ENCODE measurements around the gene PCDHGC3.
"Not testable (repeated sequence)": the region's sequence is repeated elsewhere in the genome, so short reads cannot be mapped to it uniquely, and the experiment has no call there.

The PCDHGC3 gene

DNA sequence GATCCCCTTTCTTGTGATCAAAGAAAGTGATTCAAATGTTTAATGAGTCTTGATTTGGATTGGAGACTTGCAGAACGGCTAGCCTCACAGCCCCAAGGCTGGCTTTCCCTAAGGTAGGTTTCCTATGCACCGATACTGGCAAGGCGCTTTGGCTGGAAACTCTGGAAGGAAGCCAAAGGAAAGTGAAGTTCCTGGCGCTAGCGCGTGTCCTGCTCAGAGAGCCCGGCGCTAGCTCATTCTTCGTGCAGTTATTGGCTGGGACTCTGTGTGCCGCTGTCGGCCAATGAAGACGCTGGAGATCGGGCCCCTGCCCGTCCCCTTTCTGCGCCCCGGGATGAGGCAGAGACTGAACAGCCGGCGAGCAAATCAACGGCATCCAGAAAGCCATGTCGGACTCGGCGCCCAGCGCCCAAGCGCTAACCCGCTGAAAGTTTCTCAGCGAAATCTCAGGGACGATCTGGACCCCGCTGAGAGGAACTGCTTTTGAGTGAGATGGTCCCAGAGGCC, at the start of gene PCDHGC3:
Gene PCDHGC3, plus strand, starts transcription at position 342 of the 507 bp plus-strand sequence. Its CDS starts 151 bp downstream, at position 493.
- peak in 1 of 2 donors; percentile 50 for DNase-seq (ENCODE audit: low read depth in 2 of 2)

DNA sequence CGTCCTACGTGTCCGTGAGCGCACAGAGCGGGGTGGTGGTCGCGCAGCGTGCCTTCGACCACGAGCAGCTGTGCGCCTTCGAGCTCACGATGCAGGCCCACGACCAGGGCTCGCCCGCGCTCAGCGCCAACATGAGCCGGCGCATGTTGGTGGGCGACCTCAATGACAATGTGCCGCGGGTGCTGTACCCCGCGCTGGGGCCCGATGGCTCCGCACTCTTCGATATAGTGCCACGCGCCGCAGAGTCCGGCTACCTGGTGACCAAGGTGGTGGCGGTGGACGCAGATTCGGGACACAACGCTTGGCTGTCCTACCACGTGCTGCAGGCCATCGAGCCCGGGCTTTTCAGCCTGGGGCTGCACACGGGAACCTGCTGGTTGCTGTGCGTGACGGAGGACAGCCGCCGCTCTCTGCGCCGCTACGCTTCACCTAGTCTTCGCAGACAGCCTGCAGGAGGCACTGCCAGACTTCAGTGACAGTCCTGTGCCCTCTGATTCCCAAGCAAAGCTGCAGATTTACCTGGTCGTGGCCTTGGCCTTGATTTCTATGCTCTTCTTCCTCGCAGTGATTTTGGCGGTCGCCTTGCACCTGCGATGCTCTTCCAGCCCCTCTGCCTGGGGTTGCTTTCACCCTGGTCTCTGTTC, 47.9 kb upstream of the PCDHGC3 start:
- no peak for DNase-seq (ENCODE audit: low read depth in 2 of 2)

DNA sequence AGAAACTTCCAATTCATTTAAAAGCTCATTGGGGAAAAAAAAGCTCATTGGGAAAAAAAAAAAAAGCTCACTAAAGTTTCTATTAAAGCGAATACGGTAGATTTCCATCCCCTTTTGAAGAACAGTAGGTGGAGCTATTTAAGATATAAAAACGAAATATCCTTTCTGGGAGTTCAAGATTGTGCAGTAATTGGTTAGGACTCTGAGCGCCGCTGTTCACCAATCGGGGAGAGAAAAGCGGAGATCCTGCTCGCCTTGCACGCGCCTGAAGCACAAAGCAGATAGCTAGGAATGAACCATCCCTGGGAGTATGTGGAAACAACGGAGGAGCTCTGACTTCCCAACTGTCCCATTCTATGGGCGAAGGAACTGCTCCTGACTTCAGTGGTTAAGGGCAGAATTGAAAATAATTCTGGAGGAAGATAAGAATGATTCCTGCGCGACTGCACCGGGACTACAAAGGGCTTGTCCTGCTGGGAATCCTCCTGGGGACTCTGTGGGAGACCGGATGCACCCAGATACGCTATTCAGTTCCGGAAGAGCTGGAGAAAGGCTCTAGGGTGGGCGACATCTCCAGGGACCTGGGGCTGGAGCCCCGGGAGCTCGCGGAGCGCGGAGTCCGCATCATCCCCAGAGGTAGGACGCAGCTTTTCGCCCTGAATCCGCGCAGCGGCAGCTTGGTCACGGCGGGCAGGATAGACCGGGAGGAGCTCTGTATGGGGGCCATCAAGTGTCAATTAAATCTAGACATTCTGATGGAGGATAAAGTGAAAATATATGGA, 45.2 kb upstream of the PCDHGC3 start, which contains the start of gene PCDHGA12:
Gene PCDHGA12, plus strand, starts transcription at position 176 of the 782 bp plus-strand sequence. Its CDS starts 253 bp downstream, at position 429.
- DNase-seq (ENCODE audit: low read depth in 2 of 2): no peak

DNA sequence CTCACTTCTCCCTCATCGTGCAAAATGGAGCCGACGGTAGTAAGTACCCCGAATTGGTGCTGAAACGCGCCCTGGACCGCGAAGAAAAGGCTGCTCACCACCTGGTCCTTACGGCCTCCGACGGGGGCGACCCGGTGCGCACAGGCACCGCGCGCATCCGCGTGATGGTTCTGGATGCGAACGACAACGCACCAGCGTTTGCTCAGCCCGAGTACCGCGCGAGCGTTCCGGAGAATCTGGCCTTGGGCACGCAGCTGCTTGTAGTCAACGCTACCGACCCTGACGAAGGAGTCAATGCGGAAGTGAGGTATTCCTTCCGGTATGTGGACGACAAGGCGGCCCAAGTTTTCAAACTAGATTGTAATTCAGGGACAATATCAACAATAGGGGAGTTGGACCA, 44.5 kb upstream of the PCDHGC3 start:
- DNase-seq (ENCODE audit: low read depth in 2 of 2): no peak

DNA sequence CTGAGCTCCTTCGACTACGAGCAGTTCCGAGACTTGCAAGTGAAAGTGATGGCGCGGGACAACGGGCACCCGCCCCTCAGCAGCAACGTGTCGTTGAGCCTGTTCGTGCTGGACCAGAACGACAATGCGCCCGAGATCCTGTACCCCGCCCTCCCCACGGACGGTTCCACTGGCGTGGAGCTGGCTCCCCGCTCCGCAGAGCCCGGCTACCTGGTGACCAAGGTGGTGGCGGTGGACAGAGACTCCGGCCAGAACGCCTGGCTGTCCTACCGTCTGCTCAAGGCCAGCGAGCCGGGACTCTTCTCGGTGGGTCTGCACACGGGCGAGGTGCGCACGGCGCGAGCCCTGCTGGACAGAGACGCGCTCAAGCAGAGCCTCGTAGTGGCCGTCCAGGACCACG, 43.5 kb upstream of the PCDHGC3 start:
- not testable (repeated sequence) for DNase-seq (ENCODE audit: low read depth in 2 of 2)

DNA sequence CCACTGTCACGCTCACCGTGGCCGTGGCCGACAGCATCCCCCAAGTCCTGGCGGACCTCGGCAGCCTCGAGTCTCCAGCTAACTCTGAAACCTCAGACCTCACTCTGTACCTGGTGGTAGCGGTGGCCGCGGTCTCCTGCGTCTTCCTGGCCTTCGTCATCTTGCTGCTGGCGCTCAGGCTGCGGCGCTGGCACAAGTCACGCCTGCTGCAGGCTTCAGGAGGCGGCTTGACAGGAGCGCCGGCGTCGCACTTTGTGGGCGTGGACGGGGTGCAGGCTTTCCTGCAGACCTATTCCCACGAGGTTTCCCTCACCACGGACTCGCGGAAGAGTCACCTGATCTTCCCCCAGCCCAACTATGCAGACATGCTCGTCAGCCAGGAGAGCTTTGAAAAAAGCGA, 43.0 kb upstream of the PCDHGC3 start:
- not testable (repeated sequence) for DNase-seq (ENCODE audit: low read depth in 2 of 2)

DNA sequence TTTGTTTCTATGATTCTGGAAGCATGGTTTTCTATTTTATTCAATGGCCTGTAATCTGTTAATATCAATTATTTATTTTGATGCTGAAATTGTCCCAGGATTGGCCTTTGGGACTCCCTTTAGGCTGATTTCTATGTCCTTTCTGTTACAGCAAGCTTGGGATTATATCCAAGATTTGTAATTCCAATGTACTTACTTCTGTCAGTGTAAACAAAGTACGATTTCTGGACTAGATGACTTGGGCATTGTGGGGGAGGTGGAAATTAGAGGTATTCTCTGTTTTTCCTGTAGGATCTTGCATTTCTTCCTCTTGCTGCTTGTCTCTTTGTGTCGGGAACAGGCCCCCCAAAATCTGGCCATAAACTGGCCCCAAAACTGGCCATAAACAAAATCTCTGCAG, 41.8 kb upstream of the PCDHGC3 start:
- no peak for DNase-seq (ENCODE audit: low read depth in 2 of 2)

DNA sequence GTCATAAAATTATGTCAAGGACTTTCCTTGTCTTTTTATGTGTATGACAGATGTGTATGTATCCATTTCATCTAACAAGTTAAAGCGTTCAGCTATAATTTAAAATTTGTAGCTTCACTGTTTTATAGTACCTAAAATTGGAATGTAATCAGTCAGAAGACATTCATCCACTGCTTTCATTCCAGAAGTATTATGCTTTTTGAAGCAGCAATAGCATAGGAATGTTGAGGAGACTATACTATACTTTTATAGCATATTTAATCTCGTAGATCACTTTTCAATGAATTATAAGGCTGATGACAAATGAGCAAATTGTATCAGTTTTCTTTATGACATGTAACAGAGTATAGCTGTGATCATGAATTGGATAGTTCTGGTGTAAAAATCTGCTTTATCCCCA, 38.5 kb upstream of the PCDHGC3 start:
- no peak for DNase-seq (ENCODE audit: low read depth in 2 of 2)

DNA sequence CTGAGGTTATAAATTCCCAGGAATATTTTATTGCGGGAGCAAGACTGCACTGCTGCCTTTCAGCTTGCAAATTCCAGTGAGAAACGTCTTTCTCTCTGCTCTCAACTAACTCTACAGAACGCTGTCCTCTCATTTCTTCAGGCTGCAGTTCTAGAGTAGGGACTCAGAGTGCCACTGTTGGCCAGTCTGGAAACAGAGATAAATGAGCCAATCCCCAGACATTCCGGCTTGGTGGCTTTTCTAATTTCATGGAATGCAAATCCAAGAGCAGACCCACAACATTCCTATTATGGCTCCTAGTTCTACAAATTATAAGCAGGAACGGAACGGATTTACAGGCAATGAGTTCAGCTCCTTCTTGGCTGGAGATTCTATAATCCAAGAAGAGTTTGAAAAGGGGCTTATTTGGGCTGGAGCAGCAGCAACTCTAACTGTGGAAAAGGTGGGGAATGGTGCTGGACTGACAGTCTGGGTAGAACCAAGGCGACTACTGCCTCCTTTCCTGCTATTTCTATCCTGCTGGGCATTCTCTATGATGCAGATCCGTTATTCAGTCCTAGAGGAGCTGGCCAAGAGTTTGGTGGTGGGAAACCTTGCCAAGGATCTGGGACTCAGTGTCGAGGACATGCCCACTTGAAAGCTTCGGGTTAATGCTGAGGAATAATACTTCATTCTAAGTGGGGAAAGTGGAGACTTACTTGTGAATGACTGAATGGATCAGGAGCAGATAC, 36.2 kb upstream of the PCDHGC3 start:
- no peak for DNase-seq (ENCODE audit: low read depth in 2 of 2)

DNA sequence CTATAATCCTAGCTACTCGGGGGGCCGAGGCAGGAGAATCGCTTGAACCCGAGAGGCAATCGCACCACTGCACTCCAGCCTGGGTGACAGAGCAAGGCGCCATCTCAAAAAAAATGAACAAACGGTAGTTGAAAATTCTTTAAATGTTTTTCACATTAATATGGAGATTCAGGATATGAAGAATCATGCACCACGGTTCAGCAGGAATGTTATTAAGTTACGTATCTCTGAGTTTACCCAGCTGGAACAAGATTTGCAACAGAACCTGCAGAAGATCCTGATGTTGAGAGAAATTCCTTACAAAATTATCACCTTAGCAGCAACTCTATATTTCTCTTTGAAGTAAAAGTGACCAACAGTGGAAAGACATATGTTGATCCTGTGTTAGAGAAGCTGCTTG, 35.4 kb upstream of the PCDHGC3 start:
- DNase-seq (ENCODE audit: low read depth in 2 of 2): no peak

DNA sequence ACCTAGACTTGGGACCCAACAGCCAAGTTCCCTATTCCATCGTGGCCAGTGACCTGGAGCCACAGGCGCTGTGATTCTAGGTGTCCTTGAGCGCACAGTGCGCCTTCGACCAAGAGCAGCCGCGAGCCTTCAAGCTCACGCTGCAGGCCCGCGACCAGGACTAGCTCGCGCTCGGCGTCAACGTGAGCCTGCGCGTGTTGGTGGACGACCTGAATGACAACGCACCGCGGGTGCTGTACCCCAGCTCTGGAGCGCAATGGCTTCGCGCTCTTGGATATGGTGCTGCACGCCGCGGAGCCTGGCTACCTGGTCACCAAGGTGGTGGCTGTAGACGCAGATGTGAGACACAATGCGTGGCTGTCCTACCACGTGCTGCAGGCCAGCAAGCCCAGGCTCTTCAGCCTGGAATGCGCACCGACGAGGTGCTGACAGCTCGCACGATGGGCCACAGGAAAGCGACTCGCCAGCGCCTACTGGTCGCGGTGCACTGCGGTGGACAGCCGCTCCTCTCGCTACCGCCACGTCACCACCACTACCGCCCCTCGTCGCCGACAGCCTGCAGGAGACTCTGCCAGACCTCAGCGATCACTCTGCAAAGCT, 34.1 kb upstream of the PCDHGC3 start:
- no peak for DNase-seq (ENCODE audit: low read depth in 2 of 2)

DNA sequence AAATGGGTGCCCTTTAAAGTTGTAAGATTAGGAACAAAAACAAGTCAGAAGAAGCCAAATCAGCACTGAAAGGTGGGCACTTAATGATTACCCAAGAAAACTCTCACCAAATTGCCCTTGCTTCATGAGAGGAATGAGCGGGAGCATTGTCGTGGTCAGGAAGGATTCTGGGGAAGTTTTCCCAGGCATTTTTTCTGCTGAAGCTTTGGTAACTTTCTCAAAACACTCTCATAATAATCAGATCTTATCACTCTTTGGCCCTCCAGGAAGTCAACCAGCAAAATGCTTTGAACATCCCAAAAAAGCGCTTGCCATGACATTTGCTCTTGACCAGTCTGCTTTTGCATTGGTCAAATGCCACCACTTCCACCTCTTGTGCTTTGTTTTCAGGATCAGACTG, 10.4 kb upstream of the PCDHGC3 start:
- no peak for DNase-seq (ENCODE audit: low read depth in 2 of 2)

DNA sequence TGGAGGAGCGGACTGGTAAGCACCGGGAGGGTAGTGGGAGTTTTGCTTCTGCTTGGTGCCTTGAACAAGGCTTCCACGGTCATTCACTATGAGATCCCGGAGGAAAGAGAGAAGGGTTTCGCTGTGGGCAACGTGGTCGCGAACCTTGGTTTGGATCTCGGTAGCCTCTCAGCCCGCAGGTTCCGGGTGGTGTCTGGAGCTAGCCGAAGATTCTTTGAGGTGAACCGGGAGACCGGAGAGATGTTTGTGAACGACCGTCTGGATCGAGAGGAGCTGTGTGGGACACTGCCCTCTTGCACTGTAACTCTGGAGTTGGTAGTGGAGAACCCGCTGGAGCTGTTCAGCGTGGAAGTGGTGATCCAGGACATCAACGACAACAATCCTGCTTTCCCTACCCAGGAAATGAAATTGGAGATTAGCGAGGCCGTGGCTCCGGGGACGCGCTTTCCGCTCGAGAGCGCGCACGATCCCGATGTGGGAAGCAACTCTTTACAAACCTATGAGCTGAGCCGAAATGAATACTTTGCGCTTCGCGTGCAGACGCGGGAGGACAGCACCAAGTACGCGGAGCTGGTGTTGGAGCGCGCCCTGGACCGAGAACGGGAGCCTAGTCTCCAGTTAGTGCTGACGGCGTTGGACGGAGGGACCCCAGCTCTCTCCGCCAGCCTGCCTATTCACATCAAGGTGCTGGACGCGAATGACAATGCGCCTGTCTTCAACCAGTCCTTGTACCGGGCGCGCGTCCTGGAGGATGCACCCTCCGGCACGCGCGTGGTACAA, 556 bp downstream of the PCDHGC3 start:
- DNase-seq (ENCODE audit: low read depth in 2 of 2): no peak

DNA sequence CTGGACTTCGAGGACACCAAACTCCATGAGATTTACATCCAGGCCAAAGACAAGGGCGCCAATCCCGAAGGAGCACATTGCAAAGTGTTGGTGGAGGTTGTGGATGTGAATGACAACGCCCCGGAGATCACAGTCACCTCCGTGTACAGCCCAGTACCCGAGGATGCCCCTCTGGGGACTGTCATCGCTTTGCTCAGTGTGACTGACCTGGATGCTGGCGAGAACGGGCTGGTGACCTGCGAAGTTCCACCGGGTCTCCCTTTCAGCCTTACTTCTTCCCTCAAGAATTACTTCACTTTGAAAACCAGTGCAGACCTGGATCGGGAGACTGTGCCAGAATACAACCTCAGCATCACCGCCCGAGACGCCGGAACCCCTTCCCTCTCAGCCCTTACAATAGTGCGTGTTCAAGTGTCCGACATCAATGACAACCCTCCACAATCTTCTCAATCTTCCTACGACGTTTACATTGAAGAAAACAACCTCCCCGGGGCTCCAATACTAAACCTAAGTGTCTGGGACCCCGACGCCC, 1.3 kb downstream of the PCDHGC3 start:
- DNase-seq (ENCODE audit: low read depth in 2 of 2): no peak

DNA sequence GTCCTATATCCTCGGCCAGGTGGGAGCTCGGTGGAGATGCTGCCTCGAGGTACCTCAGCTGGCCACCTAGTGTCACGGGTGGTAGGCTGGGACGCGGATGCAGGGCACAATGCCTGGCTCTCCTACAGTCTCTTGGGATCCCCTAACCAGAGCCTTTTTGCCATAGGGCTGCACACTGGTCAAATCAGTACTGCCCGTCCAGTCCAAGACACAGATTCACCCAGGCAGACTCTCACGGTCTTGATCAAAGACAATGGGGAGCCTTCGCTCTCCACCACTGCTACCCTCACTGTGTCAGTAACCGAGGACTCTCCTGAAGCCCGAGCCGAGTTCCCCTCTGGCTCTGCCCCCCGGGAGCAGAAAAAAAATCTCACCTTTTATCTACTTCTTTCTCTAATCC, 2.0 kb downstream of the PCDHGC3 start:
- DNase-seq (ENCODE audit: low read depth in 2 of 2): no peak

DNA sequence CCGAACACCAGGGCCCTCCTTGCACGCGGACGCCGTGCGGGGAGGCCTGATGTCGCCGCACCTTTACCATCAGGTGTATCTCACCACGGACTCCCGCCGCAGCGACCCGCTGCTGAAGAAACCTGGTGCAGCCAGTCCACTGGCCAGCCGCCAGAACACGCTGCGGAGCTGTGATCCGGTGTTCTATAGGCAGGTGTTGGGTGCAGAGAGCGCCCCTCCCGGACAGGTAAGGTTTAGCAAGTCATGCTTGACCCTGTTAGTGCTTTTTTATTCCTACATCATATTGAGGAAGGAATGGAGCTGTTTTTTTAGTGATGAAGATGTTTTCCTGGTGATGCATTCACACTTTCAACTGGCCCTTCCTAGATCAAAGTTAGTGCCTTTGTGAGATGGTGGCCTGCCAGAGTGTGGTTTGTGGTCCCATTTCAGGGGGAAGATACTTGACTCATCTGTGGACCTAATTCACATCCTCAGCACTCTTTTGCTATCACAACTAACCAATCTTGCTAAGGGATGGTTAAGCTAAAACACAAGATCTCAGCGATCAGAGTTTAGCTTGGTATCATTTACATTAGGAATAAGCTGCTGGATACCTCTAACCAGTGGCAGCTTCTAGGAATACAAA, 2.7 kb downstream of the PCDHGC3 start:
- no peak for DNase-seq (ENCODE audit: low read depth in 2 of 2)

DNA sequence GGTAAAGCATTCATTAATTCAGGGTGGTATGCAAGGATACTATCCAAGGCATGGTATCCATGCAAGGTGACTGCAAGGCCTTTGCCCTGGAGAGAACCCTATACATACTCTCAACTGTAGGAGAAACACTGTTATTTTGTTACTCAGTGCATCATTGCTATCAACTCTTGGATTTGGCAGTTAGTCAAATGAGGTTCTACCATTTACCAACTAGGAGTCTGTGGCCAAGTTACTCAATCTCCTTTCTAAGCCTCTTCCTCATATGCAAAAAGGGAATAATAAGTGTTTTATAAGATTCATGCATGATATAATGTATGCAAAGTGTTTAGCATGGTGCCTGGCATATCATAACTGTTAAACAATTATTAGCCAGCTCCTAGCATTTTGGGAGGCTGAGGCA, 4.0 kb downstream of the PCDHGC3 start:
- DNase-seq (ENCODE audit: low read depth in 2 of 2): no peak

DNA sequence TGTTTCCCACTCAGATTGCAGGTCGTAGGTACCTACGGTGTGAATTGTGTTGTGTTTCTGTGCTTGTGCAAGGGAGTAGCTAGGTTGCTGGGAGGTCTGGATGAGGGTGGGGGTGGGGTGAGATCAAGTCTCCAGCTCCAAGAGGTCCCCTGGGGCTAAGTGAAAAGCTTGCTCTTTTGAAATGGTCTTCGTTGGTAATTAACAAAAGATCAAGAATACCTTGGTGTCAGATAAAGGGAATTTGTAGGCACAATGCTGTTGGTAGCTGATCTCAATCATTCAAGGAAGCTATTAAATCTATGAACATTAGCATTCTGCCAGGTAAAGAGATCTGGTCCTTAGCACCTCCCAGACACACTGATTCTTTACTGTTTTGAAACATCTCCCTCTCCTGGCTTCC, 8.1 kb downstream of the PCDHGC3 start:
- DNase-seq (ENCODE audit: low read depth in 2 of 2): no peak

DNA sequence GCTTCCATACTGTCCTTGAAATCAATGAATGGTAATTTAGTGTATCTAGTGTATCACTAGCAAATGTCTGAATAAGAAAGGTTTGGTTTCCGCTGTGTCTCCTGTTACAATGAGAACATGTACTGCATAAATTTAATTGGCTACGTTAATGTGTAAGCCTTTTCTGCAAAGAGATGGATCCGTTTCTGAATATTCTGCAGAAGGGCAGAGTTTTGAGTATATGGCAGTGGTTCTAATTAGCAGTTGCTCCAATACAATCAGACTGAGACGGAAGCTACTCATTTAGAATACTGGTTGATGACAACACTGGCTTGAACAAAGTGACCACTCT, 8.5 kb downstream of the PCDHGC3 start:
- DNase-seq (ENCODE audit: low read depth in 2 of 2): no peak

DNA sequence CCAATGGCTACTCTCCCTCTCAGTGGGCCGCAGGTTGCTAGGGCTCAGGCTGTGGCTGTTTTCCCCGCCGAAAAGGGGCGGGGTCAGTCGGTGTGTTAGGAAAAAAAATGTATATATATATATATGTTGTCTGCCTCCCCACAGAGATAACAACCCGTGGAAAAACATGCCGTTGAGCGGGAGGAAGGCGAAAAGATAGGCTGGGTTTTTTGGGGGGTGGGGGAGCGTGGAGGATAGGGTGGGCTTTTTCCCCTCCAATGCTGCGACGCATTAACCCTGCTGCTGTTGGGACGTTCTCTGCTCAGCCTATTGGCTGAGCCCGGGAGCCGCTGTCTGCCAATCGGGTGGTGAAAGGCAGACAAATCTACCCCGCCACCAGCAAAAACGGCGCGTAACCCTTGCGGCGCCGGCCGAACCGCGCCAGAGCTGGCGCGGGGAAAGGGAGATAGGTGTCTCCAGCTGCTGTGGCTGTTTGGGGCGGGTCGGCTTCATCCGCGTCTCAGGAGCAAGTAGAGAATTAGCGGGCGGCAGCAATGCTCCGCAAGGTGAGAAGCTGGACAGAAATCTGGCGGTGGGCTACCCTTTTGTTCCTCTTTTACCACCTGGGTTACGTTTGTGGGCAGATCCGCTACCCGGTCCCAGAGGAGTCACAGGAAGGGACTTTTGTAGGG, 9.0 kb downstream of the PCDHGC3 start, which contains the start of gene PCDHGC4:
Gene PCDHGC4, plus strand, starts transcription at position 390 of the 671 bp plus-strand sequence. Its CDS starts 144 bp downstream, at position 534.
- no peak for DNase-seq (ENCODE audit: low read depth in 2 of 2)

Measured in activated CD4-positive, alpha-beta T cell treated with anti-CD3 and anti-CD28 coated beads for 24 hours (primary cell).